SK-N-SH (cell line): Measurements from ENCODE around the gene DSG2. TPM values are rescaled to one million over a fixed set of nuclear protein-coding genes. Genes with fewer than 3 reads are reported as not detected.

ENCODE experiments used
- CTCF ChIA-PET: fragments of 300-600, 350-600 bp; formaldehyde crosslinking; extraction: SDS; loops from one replicate; lab custom pipeline; 2021; lab: Yijun Ruan, JAX
- POLR2A ChIA-PET: fragments of 350-600 bp; sonication (Branson Sonifier 250); formaldehyde crosslinking; extraction: SDS; loops from one replicate; lab custom pipeline; 2020; ENCODE audit warnings: antibody characterized with exemption, inconsistent platforms; lab: Yijun Ruan, JAX
- DNase-seq: peaks from one replicate; pipeline ENCODE4 v3.0.0; 2012
- H2AFZ ChIP-seq: fragments of 200-600 bp; sonication (generic); 2 replicates; pipeline ENCODE4 v1.8.1; 2016; ENCODE audit warnings: antibody characterized with exemption, mild to moderate bottlenecking, low read depth
- H3F3A ChIP-seq: fragments of 200-600 bp; sonication (generic); replicated peaks from 2 replicates; pipeline ENCODE3; 2016; ENCODE audit warnings: antibody characterized with exemption, mild to moderate bottlenecking; ENCODE audit not compliant: insufficient read depth
- H3K27ac ChIP-seq, 2 experiments: fragments of 200-500 bp in 1 of 2; fragments of 200-600 bp in 1 of 2; sonication (Bioruptor generic) in 1 of 2; sonication (generic), shearing (Covaris generic) in 1 of 2; 2 replicates each; pipeline versions ENCODE4 v1.5.1 to v1.6.1; 2014 to 2016; ENCODE audit warnings: low read depth in 2 of 2, inconsistent platforms in 1 of 2, low read length in 1 of 2, mild to moderate bottlenecking in 1 of 2, mixed read lengths in 1 of 2
- H3K27me3 ChIP-seq: fragments of 200-600 bp; sonication (generic), shearing (Covaris generic); 2 replicates; pipeline ENCODE4 v1.6.1; 2016; ENCODE audit warnings: mixed run types; ENCODE audit not compliant: insufficient read depth
- H3K36me3 ChIP-seq, 2 experiments: fragments of 200-500 bp in 1 of 2; fragments of 200-600 bp in 1 of 2; sonication (Bioruptor generic) in 1 of 2; sonication (generic) in 1 of 2; replicated peaks in 1 of 2; 2 replicates each; pipeline versions ENCODE3 to v1.5.1; 2014 to 2016; ENCODE audit warnings: low read length in 1 of 2, mild to moderate bottlenecking in 1 of 2; ENCODE audit not compliant: insufficient read depth in 2 of 2, control insufficient read depth in 1 of 2
- H3K4me1 ChIP-seq, 2 experiments: fragments of 200-500 bp in 1 of 2; fragments of 200-600 bp in 1 of 2; sonication (Bioruptor generic) in 1 of 2; sonication (generic), shearing (Covaris generic) in 1 of 2; 2 replicates each; pipeline versions ENCODE4 v1.5.1 to v1.6.1; 2014 to 2016; ENCODE audit warnings: low read depth in 1 of 2, low read length in 1 of 2, mixed run types in 1 of 2; ENCODE audit not compliant: insufficient read depth in 2 of 2, control insufficient read depth in 1 of 2
- H3K4me2 ChIP-seq: fragments of 200-600 bp; sonication (generic), shearing (Covaris generic); 2 replicates; pipeline ENCODE4 v1.6.1; 2017; ENCODE audit warnings: mixed run types
- H3K4me3 ChIP-seq, 2 experiments: fragments of 200-500 bp in 1 of 2; fragments of 200-600 bp in 1 of 2; sonication (Bioruptor generic) in 1 of 2; sonication (generic), shearing (Covaris generic) in 1 of 2; 2 replicates each; pipeline versions ENCODE4 v1.5.1 to v1.8.1; 2014 to 2016; ENCODE audit warnings: low read depth in 2 of 2, inconsistent platforms in 1 of 2, low read length in 1 of 2, mild to moderate bottlenecking in 1 of 2, mixed read lengths in 1 of 2, moderate library complexity in 1 of 2
- H3K79me2 ChIP-seq: fragments of 200-600 bp; sonication (generic); 2 replicates; pipeline ENCODE4 v1.8.1; 2017; ENCODE audit warnings: mild to moderate bottlenecking; ENCODE audit not compliant: insufficient read depth
- H3K9ac ChIP-seq: fragments of 200-600 bp; sonication (generic); 2 replicates; pipeline ENCODE4 v1.6.1; 2017; ENCODE audit warnings: mixed run types
- H3K9me2 ChIP-seq: fragments of 200-600 bp; sonication (generic); 2 replicates; pipeline ENCODE4 v1.6.1; 2017; ENCODE audit warnings: mixed run types
- H3K9me3 ChIP-seq: fragments of 200-600 bp; sonication (generic); 2 replicates; pipeline ENCODE4 v1.6.1; 2017; ENCODE audit warnings: mixed run types, mild to moderate bottlenecking, moderate library complexity
- H4K20me1 ChIP-seq: fragments of 200-600 bp; sonication (generic); 2 replicates; pipeline ENCODE4 v1.6.1; 2017; ENCODE audit warnings: mild to moderate bottlenecking, mixed run types; ENCODE audit not compliant: insufficient read depth
- ELF1 ChIP-seq: IDR thresholded peaks from 2 replicates; pipeline ENCODE4 v1.4.0; 2012
- EZH2phosphoT487 ChIP-seq: fragments of 200-600 bp; sonication (generic); IDR thresholded peaks from 2 replicates; pipeline ENCODE4 v1.6.1; 2017; ENCODE audit warnings: low read depth, mixed run types, mild to moderate bottlenecking, antibody characterized with exemption, moderate library complexity, borderline replicate concordance
- FOSL2 ChIP-seq: IDR thresholded peaks from 2 replicates; pipeline ENCODE4 v1.4.0; 2012; ENCODE audit warnings: low read depth, mild to moderate bottlenecking, moderate library complexity, borderline replicate concordance
- FOXM1 ChIP-seq: IDR thresholded peaks from 2 replicates; pipeline ENCODE4 v1.4.0; 2012; ENCODE audit warnings: low read depth, mild to moderate bottlenecking
- GABPA ChIP-seq: IDR thresholded peaks from 2 replicates; pipeline ENCODE4 v1.4.0; 2012; ENCODE audit warnings: low read depth, mild to moderate bottlenecking
- IRF3 ChIP-seq: fragments of 150-350 bp; IDR thresholded peaks from 2 replicates; pipeline ENCODE4 v1.6.1; 2016; ENCODE audit warnings: mild to moderate bottlenecking, low read depth, low read length
- MXI1 ChIP-seq: IDR thresholded peaks from 2 replicates; pipeline ENCODE4 v1.6.1; 2012; ENCODE audit warnings: mild to moderate bottlenecking, low read depth, low read length, improper control_type of control experiment
- POLR2AphosphoS5 ChIP-seq: IDR thresholded peaks from 2 replicates; pipeline ENCODE4 v1.6.1; 2012; ENCODE audit warnings: low read depth, low read length
- RAD21 ChIP-seq: IDR thresholded peaks from 2 replicates; pipeline ENCODE4 v1.6.1; 2012; ENCODE audit warnings: mild to moderate bottlenecking, low read length
- RCOR1 ChIP-seq: fragments of 150-350 bp; IDR thresholded peaks from 2 replicates; pipeline ENCODE4 v1.6.1; 2017; ENCODE audit warnings: antibody characterized with exemption, low read length
- RXRA ChIP-seq: IDR thresholded peaks from 2 replicates; pipeline ENCODE4 v1.4.0; 2012; ENCODE audit warnings: low read depth, mild to moderate bottlenecking, borderline replicate concordance
- SMC3 ChIP-seq: IDR thresholded peaks from 2 replicates; pipeline ENCODE4 v1.6.1; 2012; ENCODE audit warnings: low read depth, low read length, improper control_type of control experiment
- TCF12 ChIP-seq: IDR thresholded peaks from 2 replicates; pipeline ENCODE4 v1.4.0; 2012
- WGBS: methylation state at CpG from one replicate; pipeline ENCODE4 v1.1.6; 2017; ENCODE audit warnings: low lambda C conversion rate; 5-methylcytosine and 5-hydroxymethylcytosine counted together
- polyA plus RNA-seq, 3 experiments: library from polyadenylated mRNA; depleted of rRNA; stranded (reverse); fragments of >200 nt; gene quantifications; 2 replicates each; pipeline ENCODE4 v1.2.3, GENCODE V29; 2012
- TF ChIP-seq, protein P1 (sequence below): IDR thresholded peaks from 2 replicates; pipeline ENCODE4; 2012
- TF ChIP-seq, protein P2 (sequence below): IDR thresholded peaks from 2 replicates; pipeline ENCODE4 v1.6.1; 2012; ENCODE audit warnings: mild to moderate bottlenecking, low read depth, low read length, moderate library complexity
- TF ChIP-seq, protein P3 (sequence below): fragments of 150-350 bp; IDR thresholded peaks from 2 replicates; pipeline ENCODE4 v1.6.1; 2017; ENCODE audit warnings: antibody characterized with exemption, low read length, low read depth, borderline replicate concordance

DSG2 gene
- polyA plus RNA-seq, 1 of the 3 experiments (the other 2 are of a cell fraction): not detected

DNA sequence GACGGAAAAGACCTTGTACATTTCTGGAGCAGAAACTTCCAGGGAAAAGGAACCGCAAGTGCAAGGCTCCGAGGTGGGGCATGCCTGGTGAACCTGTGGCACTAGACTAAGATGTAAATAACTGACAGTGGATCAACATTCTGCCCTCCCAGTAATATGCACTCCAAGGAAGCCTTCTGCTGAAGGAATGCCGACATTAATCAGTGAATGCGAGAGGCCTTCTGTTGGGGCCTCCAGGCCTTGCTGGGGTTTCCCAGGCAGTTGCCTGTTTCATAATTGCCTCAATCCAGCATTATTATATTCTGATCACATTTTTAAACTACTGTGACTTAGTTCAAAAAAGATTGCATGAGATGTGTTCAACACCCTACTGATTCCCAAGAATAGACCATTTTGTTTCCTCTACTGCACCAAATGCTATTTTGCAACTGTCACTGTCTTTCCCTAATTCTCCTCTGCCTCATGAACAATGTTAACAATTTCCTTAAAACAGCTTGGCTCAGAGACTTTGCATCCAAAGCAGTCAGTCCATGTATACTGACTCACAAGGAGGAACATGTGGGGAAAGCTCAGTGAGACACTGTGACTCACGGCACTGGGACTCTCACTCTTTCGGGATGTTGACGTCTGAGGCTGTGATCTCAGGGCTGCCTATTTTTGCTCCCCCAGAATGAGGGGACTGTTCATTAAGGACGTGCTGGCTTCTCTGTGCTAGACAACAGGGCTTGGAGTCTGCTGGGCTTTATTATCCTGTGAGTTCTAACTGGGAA is 10.5 kb upstream of the DSG2 start:
- no peaks in the 10 kb centered on the region for H3K79me2 ChIP-seq
- no peaks in the 10 kb centered on the region for H3K36me3 ChIP-seq
- no peaks in the 10 kb centered on the region for H3F3A ChIP-seq
- peaks cover 13% of the 10 kb centered on the region for H3K27me3 ChIP-seq
- H2AFZ ChIP-seq: 0 out of 2 replicates have a peak overlapping the region, but pooled peaks have one; percentile 36
- H3K9ac ChIP-seq: no peak overlapping the region
- 47% methylated on average over 8 of the region's 9 CpGs for WGBS
- no peak overlapping the region for H3K27ac ChIP-seq
- ChIA-PET POLR2A (no interaction called here), CTCF (no interaction called here)
- H3K4me2 ChIP-seq: 0 out of 2 replicates have a peak overlapping the region, but pooled peaks have one; percentile 25
- H4K20me1 ChIP-seq: no peaks in the 10 kb centered on the region
- no peaks in the 10 kb centered on the region for H3K4me1 ChIP-seq
- TF ChIP-seq IRF3: no peak
- TF ChIP-seq FOSL2: peak; percentile 24; the same call in 1 of the 2 replicates
- H3K9me3 ChIP-seq: no peaks in the 10 kb centered on the region
- no peak for DNase-seq
- H3K4me3 ChIP-seq: no peak overlapping the region
- no peaks in the 10 kb centered on the region for H3K9me2 ChIP-seq

- WGBS: 24% methylated on average over 1 of the region's 1 CpG
Observed at GRCh38 chr18:31489311-31489710, 8.7 kb upstream of the DSG2 start.

More at GRCh38 chr18:31489311-31489710, 8.7 kb upstream of the DSG2 start:
- H3K79me2 ChIP-seq: no peaks in the 10 kb centered on the region
- no peaks in the 10 kb centered on the region for H3K4me1 ChIP-seq
- no peaks in the 10 kb centered on the region for H4K20me1 ChIP-seq
- no peaks in the 10 kb centered on the region for H3F3A ChIP-seq
- H3K9me2 ChIP-seq: no peaks in the 10 kb centered on the region
- no peak overlapping the region for H3K27ac ChIP-seq
- POLR2A ChIA-PET: no interaction called here
- no peak for DNase-seq
- TF ChIP-seq POLR2AphosphoS5 (no peak), ELF1 (no peak), RCOR1 (no peak), RXRA (no peak), GABPA (no peak), MXI1 (no peak), SMC3 (no peak), EZH2phosphoT487 (no peak), RAD21 (no peak), TCF12 (no peak), FOXM1 (no peak)
- TF ChIP-seq, protein P1, sequence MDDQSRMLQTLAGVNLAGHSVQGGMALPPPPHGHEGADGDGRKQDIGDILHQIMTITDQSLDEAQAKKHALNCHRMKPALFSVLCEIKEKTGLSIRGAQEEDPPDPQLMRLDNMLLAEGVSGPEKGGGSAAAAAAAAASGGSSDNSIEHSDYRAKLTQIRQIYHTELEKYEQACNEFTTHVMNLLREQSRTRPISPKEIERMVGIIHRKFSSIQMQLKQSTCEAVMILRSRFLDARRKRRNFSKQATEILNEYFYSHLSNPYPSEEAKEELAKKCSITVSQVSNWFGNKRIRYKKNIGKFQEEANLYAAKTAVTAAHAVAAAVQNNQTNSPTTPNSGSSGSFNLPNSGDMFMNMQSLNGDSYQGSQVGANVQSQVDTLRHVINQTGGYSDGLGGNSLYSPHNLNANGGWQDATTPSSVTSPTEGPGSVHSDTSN: no peak
- TF ChIP-seq, protein P2, sequence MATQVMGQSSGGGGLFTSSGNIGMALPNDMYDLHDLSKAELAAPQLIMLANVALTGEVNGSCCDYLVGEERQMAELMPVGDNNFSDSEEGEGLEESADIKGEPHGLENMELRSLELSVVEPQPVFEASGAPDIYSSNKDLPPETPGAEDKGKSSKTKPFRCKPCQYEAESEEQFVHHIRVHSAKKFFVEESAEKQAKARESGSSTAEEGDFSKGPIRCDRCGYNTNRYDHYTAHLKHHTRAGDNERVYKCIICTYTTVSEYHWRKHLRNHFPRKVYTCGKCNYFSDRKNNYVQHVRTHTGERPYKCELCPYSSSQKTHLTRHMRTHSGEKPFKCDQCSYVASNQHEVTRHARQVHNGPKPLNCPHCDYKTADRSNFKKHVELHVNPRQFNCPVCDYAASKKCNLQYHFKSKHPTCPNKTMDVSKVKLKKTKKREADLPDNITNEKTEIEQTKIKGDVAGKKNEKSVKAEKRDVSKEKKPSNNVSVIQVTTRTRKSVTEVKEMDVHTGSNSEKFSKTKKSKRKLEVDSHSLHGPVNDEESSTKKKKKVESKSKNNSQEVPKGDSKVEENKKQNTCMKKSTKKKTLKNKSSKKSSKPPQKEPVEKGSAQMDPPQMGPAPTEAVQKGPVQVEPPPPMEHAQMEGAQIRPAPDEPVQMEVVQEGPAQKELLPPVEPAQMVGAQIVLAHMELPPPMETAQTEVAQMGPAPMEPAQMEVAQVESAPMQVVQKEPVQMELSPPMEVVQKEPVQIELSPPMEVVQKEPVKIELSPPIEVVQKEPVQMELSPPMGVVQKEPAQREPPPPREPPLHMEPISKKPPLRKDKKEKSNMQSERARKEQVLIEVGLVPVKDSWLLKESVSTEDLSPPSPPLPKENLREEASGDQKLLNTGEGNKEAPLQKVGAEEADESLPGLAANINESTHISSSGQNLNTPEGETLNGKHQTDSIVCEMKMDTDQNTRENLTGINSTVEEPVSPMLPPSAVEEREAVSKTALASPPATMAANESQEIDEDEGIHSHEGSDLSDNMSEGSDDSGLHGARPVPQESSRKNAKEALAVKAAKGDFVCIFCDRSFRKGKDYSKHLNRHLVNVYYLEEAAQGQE: no peak
- TF ChIP-seq, protein P3, sequence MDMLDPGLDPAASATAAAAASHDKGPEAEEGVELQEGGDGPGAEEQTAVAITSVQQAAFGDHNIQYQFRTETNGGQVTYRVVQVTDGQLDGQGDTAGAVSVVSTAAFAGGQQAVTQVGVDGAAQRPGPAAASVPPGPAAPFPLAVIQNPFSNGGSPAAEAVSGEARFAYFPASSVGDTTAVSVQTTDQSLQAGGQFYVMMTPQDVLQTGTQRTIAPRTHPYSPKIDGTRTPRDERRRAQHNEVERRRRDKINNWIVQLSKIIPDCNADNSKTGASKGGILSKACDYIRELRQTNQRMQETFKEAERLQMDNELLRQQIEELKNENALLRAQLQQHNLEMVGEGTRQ: no peak
- TF ChIP-seq, all 33 proteins: peak for 0
- no peak overlapping the region for H2AFZ ChIP-seq
- H3K4me3 ChIP-seq: no peak overlapping the region
- no peaks in the 10 kb centered on the region for H3K9me3 ChIP-seq
- no peak overlapping the region for H3K4me2 ChIP-seq
- no peak overlapping the region for H3K9ac ChIP-seq
- CTCF ChIA-PET: no interaction called here
- H3K27me3 ChIP-seq: peaks cover 13% of the 10 kb centered on the region; the same call in 1 of the 2 replicates
- H3K36me3 ChIP-seq: no peaks in the 10 kb centered on the region
